GM13976 (cell line): ENCODE results near the gene IFNA1.
"Not testable (repeated sequence)": the region's sequence is repeated elsewhere in the genome, so short reads cannot be mapped to it uniquely, and the experiment has no call there.

Experiments used
- DNase-seq: peaks from one replicate; pipeline ENCODE4 v3.0.0; 2012; ENCODE audit warnings: low spot score
- in situ Hi-C: fragments of 300-500 bp; cut with MboI; formaldehyde crosslinking; loops from one replicate; pipeline ENCODE4 v1.12.0; 2022; ENCODE audit warnings: low sequenced_read_pairs, mixed read lengths, inconsistent platforms; ENCODE audit not compliant: unreplicated experiment
- TF ChIP-seq, protein P1 (sequence below): IDR thresholded peaks from 2 replicates; pipeline ENCODE4 v1.5.1; 2012; ENCODE audit warnings: borderline replicate concordance, mild to moderate bottlenecking; ENCODE audit not compliant: insufficient read depth; ENCODE audit errors: extremely low read depth, missing control alignments, control extremely low read depth

Gene IFNA1

DNA sequence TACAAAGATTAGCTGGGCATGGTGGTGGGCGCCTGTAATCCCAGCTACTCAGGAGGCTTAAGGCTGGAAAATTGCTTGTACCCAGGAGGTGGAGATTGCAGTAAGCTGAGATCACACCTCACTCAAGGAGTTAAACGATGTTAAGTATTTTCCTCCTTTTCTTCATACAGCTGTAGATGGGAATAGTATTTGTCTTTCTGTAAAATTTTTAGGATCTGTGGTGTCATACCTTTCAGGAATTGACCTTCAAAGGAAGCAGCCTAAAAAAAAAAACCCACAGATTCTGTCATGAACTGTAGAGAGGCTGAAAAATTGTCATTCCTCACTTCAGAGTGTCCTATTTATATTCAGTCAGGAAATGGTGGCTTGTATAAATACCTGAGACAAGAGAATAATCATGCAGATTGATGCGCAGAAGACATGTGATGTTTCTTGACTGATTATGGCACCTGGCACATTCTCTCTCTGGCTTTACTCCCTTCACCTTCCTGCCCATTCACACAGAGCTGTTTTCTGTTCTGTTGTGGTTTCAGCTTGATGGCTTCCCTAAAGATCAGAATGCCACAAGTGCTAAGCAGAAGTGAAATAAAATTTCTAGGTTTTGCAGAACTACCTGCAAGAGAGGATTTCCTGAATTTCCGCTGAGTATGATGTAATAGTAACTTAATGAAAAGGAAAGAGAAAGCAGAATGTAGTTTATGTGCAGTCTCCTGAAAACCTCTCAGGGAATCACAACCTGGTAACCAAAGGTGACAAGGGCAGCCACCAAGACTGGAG, 3.8 kb downstream of the IFNA1 start:
- peak; percentile 26 for DNase-seq
- TF ChIP-seq, protein P1, sequence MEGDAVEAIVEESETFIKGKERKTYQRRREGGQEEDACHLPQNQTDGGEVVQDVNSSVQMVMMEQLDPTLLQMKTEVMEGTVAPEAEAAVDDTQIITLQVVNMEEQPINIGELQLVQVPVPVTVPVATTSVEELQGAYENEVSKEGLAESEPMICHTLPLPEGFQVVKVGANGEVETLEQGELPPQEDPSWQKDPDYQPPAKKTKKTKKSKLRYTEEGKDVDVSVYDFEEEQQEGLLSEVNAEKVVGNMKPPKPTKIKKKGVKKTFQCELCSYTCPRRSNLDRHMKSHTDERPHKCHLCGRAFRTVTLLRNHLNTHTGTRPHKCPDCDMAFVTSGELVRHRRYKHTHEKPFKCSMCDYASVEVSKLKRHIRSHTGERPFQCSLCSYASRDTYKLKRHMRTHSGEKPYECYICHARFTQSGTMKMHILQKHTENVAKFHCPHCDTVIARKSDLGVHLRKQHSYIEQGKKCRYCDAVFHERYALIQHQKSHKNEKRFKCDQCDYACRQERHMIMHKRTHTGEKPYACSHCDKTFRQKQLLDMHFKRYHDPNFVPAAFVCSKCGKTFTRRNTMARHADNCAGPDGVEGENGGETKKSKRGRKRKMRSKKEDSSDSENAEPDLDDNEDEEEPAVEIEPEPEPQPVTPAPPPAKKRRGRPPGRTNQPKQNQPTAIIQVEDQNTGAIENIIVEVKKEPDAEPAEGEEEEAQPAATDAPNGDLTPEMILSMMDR: no peak
- in situ Hi-C loops: no loop called here

DNA sequence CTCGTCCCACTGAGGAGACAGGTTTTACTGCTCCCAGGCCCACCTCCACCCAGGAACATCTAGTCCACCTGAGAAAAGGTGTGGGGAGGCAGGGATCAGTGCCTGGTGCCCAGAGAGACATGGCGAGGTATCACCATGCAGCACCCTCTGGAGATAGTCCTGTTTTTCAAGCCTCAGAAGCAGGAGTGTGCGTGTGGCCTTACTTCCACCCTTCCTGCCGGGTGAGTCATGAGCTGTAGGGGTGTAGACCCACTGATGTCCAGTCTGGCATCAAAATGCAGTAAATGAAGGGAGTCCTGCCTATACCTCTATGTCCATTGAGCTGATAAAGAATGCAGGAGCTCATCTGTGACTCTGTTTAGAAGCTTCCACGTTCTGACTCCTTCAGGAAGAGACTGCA, 9.1 kb downstream of the IFNA1 start:
- in situ Hi-C loops, DNase-seq: not testable (repeated sequence)

DNA sequence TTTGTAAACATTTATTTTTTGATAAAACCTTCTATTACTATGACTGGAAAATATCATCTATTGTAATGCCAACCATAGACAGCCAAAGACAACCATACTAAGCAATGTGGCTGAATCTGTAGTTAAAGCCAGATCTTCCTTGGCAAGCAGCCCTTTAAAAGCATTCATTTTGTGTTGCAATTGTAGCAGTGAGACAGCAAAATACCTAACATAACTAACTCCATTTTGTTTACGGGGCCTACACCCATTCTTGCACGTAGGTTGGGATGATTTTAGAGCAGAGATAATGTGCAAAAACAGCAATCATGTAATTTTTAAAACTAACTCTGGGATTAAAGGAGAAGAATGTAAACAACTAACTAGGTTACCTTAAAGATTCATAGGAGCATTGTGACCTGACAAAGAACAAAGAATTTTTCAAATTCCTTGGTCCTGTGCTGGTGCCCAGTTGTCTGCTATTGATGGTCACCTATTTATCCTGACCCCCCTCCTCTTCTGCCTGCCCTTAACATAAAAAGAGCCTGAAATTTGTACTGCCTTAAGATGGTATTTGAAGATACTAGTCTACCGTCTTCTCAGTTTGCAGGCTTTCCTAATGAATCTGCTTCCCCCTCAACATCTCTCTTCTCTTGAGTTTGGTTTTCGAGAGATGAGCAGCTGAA, 10.6 kb downstream of the IFNA1 start:
- in situ Hi-C loops: loop anchor here (10.0 kb wide), 1 partner anchor 126 kb away; no protein-coding TSS in a partner anchor
- no peak for DNase-seq
- TF ChIP-seq, protein P1: no peak

DNA sequence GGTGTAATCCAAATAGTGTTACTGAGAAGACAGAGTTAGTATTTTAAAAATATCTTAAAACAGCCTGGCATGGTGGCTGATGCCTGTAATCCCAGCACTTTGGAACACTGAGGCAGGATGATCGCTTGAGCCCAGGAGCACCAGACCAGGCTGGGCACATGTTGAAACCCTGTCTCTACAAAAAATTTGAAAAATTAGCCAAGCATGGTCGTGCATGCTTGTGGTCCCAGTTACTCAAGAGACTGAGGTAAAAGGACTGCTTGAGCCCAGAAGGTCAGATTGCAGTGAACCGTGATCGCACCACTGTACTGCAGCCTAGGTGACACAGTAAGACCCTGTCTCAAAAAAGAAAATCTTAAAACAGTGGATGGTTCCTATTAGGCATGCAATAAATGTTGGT, 12.4 kb downstream of the IFNA1 start:
- in situ Hi-C loops: loop anchor here (10.0 kb wide), 1 partner anchor 128 kb away; no protein-coding TSS in a partner anchor
- TF ChIP-seq, protein P1: no peak
- no peak for DNase-seq

DNA sequence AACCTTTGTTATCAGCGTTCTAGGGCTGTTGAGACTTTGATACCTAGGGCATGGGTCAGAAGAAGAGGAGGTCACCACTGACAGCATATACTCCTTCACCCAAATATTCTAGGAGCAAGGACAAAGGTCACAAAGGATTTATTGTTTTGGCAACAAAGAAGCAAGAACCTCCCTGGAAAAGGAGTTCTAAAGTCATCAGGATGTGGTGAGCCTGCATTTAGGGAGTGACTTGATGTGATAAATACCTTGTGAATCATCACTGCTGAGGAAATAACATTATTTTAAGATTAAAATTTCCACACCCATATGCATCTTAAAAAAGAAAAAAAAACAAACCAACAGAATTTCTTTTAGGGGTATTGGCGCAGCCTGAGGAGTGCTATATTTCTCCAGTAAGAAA, 13.9 kb downstream of the IFNA1 start:
- in situ Hi-C loops: loop anchor here (10.0 kb wide), 1 partner anchor 129 kb away; no protein-coding TSS in a partner anchor

DNA sequence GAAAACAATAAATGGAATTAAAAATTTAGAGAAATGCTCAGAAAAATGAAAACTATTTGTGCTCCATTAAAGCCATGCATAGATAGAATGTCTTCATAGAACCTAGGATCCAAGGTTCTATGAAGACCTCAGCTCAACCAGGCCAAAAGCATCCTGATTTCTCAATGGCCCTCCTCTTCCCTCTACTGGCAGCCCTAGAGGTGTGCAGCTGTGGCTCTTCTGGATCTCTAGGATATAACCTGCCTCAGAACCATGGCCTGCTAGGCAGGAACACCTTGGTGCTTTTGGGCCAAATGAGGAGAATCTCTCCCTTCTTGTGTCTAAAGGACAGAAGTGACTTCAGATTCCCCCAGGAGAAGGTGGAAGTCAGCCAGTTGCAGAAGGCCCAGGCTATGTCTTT, 15.1 kb downstream of the IFNA1 start:
- in situ Hi-C loops: loop anchor here (10.0 kb wide), 1 partner anchor 131 kb away; no protein-coding TSS in a partner anchor
- DNase-seq: peak; percentile 29
- TF ChIP-seq, protein P1: peak; percentile 66

More for the DNA sequence above, 13.9 kb downstream of the IFNA1 start:
- TF ChIP-seq, protein P1: no peak
- DNase-seq: no peak

DNA sequence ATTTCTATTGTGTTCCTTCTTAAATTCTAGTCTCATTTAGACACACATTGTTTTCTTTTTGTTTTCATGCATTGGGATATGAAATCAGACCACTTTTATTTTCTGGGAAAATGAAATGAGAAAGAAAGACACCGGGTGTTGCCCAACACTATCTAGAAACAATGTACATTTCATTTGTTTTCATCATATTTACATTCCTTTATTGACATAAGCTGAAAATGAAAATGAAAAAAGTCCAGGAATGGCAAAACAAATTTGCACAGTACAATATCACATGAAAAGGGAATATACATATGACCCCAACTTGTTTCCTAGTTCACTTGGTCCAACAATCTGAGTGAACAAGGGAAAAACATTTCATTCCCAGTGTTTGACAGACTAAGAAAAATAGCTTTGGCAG, 21.1 kb downstream of the IFNA1 start:
- in situ Hi-C loops: loop anchor here (10.0 kb wide), 1 partner anchor 333 kb away; no protein-coding TSS in a partner anchor
- TF ChIP-seq, protein P1: no peak
- DNase-seq: no peak
